HG03378 (cell line): ENCODE measurements around the gene IL21R.

Experiments used
- ATAC-seq: cut with Tn5 transposase; IDR thresholded peaks from one replicate; pipeline ENCODE4 v1.9.1; 2021; ENCODE audit warnings: mild to moderate bottlenecking, moderate library complexity; ENCODE audit not compliant: unreplicated experiment

Gene IL21R

DNA sequence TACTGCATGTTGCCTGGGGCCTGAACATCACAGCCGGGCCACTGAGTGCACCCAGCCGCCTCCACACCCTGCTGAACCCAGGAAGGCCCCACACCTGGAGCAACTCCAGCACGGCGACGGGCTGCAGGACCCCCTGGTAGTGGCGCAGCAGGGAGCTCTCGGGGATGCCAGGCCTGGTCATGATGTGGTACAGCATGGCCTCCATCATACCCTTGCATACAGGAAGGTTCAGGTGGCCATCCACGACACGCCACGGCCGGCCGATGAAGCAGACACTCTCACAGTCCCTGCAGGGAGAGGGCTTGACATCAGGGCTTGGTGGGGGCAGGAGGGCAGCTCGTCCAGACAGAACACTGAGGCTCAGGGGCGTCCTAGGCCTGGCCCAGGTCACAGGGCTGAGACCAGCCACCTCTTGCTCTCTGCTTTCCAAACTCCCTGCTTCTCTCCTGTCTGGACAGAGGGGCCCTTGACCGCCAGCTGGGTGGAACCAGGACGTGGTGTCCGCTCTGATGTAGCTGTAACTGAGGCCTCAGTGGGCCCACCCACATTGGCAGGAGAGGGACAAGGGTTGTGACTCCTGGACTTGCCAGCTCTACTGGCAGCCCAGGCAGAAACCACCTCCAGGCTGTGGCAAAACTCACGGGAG is 60.3 kb downstream of the IL21R start:
- no peak for ATAC-seq

DNA sequence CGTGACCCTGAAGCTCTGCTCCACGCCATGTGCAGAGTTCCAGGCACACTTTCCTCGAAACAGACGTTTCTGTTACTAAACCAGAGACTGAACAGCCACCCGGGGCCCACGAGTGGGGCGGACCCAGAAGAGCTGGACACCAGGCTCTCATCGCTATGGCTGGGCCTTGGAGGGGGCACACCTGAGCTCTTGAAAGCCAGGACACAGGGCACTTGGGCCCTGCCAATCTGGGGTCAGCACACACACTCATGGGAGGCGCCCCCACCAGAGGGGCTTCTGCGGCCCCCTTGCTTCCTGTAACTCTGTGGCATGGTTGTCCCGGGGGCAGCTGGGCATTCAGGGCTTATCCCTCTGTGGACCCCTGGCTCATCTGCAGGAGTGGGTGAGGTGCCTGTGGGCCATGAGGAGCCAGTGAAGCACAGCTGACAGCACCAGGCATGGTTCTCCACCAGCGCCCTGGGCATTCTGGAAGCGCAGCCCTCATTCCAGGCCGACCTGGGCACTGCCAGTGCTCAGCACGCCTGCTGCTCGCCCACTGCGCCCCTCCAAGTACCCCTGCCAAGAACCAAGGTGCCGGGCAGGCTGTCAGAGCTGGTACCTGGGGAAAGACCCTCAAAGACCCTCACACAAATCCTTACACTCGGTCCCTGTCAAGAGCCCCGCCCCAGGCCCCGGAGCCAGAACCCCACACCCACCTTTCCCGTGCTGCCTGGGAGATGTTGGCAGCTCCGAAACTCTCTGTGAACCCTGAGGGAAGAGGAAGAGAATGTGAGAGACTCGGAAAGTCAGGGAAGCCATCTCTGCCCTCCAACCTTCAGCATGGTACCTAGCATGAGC is 61.1 kb downstream of the IL21R start:
- no peak for ATAC-seq

DNA sequence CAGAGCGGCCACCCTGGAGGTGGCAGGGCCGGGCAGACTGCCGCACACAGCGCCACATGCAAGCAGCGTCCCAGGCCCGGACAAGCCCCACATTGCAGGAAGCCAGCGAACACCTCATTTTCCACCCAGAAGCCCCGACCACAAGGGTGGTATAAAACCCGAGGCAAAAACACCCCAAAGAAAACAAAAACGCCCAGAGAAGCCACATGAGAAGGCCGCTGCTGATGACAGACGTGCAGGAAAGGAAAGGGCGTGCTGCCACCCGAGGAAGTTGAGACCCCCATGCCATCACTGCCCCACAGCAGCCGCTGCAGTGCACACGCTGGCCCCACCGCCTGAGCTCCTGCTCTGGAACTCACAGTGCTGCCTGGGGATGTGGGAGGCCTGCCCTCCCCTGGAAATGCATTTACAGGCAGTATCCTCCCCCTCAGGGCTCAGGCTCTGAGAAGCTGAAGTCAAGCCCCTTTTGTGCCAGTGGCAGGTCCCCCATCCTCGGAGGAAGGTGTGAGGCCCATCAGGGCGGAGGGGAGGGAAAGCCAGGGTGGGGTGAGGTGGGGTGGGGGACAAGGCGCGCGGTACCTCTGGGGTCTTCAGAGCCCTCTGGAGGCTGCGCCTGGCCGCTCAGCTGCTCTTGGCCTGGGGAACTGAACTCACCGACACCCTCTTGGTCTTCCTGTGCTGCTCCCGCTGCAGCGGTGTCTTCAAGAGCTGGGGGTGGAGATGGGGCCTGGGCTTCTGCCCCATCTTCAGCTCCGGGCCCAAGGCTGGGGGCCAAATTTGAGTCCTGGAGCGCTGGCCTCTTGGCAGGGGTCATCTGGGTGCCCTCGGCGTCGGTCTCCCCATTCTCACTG is 62.0 kb downstream of the IL21R start:
- ATAC-seq = no peak

DNA sequence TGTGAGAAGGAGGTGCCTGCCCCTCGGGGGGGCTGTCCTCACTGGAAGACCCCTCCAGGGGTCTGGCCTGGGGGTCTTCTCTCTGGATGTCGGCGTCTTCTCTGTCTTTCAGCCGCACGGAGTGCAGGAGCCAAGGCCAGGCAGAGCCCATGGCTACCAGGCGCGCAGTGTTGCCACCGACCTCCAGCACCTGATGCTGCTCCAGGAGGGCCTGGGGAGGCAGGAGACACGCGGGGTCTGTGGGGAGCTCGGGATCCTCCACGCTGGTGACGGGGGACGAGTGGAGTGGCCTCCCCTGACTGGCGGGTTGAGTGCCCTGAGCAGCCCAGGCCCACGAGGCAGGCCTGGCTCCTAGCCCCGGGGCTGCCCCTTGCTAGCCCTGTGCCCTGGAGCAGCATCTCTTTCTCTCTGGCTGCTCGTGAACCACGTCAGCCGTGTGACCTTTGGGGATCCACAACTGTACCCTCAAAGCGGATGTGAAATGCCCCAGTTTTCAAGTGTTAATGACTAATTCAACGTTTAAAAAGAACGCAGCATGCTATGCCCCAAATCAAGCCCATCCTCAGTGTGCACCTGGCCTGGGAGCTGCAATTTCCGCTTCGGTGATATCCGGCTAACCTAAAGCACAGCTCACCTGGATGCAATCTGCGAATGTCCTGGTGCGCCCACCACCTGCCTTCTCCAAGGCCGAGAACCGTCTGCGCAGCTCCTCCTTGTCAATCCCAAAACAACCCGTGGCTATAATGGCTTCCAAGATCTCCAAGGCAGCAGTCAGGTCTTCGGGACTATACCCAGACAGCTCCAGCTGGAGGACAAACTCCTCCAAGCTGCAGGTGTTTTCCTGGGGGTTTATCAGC is 62.9 kb downstream of the IL21R start:
- ATAC-seq = no peak

DNA sequence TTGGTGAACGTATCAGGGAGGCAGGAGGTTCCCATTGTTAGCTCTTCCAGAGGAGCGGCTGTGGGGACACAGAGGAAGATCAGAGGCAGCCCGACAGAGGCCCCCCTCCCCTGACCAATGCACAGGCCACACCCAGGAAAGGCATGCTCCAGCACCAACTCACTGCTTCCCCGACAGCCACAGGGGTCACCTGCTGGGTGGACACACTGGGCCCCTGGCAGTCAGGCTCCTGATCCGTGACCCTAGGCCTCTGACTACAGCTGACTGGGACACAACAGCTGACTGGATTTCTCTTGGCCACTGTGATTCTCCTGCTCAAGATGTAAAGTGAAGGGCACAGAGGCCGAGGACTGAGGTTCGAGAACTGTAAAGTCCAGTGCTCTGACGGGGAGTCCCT is 63.5 kb downstream of the IL21R start:
- ATAC-seq = no peak

DNA sequence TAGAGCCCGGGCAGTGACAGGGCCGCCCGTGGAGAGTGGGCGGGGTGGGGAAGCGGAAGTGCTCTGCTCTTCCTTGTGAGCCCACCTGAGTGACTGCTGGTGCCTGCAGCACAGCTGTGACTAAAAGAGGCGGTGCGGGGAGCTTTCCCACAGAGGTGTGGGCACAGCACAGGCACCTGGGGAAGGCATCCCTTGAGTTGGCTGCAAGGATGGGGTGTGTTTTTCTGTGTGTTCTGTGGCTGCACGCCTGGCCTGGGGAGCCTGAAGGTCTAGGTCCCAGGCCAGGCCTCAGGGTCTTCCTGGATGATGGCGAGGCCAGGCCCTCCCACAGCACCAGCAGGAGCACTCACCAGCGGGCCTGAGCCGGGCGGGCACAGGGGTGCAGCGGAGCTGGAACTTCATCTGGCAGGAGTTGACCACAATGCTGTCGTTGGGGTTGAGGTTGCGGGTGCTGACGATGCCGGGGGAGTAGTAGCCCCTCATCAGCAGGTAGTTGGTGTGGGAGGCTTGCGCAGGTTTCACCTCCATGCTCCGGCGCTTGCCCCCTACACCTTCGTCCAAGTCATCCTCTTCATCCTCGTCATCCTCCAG is 67.1 kb downstream of the IL21R start:
- ATAC-seq = no peak

DNA sequence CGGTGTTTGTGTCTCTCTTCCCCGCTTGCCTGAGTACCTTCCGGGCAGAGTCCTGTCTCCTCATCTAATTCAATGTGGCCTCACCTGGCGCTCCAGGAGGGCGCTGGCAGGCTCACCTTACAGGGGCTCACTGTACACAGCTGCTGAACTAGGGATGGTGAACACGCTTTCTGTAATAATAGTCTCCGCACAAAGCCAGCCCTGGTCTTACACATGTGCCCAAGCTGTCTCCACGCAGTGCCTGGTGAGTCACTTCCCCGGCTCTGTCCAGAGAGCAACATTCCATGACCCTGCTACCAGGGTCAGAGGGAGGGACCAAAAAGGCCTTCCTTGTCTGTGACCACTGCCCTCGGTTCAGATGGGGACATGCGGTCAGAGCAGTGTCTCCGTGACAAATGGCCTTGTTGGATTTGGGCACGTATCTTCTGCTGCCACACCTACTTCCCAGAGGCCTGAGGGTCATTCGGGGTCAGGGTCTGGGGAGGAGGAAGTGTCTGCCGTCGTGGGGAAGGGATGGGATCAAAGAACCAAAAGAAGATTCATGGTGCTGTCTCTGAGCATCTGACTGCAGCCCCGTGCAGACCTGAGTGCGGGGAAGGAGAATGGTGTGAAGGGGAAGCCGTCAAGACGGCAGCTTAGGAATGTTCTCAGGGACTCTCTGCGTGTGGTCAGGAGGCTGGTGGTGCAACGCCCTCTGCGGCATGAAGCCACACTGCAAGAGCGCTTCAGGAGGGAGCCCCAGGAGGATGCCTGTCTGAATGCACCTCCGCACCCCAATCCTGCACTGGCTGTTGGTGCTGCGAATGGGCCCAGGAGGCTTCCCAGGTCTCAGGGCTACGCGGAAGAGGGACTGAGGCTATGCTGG is 68.8 kb downstream of the IL21R start:
- ATAC-seq = no peak

DNA sequence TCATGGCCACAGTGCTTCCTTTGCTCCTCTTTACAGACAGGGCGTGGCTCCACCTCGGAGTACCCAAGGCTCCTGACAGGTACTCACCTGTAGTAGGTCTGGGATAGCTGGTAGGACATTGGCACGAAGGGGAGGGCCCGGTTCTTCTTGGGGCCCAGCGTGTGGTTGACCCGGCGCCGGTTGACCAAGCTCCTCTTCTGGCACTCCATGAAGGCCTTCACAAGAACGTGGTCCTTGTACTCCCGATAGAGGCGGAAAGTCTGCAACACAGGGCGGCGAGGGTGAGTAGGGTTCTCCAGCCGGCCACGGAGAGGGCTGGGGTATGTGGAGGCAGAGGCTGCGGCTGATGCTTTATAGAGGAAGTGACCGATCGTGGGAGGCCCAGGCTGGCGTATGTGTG is 69.7 kb downstream of the IL21R start:
- ATAC-seq = no peak

DNA sequence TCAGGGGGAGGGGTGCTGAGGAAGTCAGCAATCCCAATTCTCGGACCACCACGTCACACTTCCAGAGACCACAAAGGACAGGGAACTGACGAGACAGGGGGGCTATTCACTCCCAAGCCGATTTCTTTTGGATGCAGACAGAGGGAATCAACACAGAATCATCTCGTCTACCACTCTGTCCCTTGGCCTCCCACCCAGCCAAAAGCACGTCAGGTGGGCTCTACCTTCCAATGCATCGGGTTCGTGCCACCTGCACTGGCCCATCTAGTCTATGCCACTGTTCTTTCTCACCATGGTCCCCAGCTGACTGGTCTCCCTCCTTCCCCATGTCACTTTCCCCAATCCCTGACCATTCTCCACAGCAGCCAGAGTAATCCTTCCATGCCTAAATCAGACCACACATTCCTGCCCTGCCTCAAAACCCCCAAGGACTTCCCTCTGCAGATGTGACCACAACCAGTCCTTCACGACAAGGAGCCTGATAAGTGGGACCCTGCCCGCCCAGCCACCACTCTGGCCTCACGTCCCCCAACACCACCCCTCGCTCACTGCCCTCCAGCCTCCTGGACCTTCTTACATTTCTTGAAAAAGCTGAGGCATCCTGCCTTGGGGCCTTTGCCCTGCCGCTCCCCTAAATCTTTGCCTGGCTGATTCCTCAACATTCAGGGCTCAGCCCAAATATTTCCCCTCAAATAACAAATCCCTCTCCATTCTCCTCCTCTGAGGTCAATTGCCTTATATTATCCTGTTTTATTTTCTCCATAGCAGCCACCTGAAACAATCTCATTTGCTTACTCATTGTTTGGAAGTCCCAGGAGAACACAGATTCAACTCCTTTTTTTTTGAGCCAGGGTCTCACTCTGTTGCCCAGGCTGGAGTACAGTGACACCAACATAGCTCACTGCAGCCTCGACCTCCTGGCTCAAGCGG is 70.4 kb downstream of the IL21R start:
- no peak for ATAC-seq

DNA sequence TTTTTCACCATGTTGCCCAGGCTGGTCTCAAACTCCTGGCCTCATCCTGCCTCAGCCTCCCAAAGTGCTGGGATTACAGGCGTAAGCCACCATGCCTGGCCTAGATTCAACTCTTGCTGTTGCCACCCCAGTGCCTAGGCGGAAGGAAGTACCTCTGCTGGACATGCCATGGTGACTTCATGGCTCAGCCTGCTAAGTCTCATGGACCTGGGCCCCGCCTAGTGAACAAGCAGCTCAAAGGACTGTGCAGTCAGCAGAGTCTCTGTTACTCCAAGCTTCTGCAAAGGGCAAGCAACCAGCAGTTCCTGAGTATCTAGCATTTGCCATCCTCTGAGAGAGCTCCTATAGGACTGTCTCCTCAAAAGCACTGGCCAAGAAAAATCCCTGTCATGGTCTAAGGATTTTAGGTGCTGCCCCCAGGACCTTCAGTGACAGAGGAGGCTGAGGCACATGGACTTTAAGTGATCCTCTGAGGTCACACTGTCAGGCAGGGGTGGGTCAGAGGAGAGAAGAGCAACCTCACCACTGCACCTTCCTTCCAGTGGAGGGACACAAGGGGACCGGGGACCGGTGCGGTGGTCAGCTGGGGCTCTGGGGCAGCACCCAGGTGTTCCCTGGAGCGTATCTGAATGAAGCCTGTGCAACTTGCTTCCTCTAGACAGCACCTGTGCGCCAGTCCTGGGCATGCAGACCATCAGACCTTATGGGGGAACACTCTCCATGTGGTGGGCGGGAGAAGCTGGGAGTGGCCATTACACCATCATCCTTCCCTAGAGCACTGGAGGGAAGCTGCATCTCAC is 71.3 kb downstream of the IL21R start:
- no peak for ATAC-seq

DNA sequence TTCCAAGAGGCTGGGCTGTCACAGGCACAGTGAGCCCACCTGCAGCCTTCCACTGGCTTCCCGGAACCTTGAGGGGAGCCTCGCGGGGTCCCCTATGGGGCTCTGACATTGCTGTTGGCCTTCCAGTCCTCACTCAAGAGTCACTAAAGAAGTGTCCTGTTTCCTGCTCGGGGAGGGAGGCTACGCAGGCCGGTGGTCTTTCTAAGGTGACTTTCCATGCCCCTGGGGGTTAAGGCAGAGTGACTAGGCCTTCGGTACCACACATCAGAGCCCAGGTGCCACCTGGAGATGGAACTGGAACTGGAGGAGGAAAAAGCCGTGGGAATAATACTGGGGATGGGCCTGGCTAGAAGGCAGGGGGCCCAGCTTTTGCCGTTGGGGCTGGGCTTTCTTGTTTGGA is 72.1 kb downstream of the IL21R start:
- ATAC-seq = no peak

DNA sequence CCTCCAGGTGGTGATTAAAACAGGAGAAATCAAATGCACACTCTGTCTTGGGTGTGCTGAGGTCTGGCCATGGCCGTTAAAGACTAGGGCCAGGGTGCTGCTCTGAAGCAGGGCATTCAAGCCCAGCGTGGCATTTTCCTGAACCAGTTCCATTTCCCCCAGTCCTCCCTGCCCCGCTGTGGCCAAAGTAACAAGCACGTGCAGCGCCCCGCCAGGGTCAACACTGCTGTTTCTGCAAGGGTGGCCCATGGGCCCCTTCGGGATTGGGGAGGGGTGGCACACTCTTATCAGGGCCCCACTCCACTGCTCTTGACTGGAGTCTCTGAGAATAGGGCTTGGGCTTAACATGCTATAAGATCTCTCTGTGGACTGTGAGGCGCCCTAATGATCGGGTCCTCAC is 72.9 kb downstream of the IL21R start:
- ATAC-seq = no peak

DNA sequence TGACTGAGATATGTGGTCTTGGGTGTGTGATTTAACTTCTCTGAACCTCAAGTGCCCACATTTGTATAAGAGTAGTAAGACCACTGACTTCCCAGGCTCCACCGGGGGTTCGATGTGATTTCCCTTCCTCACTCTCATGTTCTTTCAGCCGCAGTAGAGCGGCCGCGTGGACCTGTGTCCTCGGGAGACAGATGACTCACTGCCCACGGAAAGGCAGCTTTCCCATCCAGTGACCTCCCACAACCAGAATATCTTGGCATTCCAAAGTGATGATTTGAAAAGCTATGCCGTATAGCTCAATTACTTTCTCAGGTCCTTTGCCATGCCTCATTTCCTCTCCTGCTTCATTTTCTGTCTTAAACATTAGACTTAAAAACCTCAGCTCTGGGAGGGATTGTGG is 73.6 kb downstream of the IL21R start:
- no peak for ATAC-seq

DNA sequence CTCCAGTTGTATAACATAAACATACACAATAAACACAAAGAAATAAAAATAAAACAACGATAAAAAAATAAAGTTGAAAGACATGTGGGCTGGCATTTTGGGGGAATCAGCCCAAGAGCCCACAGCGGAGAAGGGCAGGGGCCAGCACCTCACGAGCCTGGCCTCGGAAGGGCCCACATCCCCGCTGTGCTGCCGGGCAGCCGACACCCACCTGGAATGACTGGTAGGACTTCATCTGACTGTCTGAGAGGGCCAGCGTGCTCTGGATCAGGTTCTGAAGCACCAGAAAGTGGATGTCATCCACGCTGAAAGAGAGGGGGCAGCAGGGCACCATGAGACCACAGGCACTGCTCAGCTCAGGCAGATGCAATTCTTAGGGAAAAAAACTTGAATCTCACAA is 74.3 kb downstream of the IL21R start:
- ATAC-seq = no peak

DNA sequence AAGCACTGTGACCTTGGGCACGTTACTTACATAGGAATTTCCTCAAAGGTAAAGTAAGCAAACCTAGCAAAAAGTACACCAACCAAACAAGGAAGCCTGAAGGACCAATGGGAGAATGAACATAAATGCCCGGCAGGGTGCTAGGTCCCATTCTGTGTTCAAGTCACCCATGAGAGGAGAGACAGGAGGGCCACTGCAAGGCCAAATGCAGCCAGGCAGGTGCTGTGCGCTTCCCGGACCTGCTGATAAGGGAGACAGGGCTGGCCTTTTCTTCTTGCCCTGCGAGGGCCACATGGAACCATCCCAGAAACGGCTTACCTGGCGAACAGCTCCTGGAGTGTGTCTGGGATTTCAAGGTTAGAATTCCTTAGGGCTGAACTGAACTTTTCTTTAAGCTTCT is 78.8 kb downstream of the IL21R start:
- no peak for ATAC-seq

DNA sequence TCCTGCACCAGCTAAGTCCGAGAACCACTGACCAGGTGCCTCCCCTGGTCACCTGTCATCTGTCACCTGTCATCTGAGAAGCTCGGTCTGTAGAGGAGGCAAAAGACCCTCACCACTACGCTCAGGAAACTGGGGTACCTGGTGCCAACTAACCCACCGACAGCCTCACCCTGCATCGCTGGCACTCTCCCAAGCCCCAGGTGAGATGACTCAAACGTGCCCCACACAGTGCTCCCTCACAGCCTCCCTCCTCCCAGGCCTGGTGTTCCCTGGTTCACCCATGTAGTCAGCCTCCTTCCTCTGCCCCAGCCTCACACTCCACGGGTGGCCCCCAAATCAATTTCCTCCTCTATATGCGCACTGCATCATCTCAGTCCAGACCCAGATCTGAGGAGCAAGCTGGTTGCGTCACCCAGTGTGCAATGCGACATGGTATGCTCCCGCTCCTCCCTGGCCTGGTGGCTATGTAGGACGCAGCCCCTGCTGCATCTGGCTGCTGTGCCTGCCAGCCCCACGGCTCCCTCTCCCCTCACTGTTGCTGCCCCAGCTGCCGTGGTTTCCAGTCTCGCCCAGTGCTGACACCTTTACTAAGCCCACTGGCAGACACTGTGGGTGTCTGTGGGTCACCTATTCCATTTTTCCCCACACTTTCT is 79.4 kb downstream of the IL21R start:
- ATAC-seq = no peak
